Forelimb muscle (tissue), 1 donor: ENCODE results near the gene MAGI1. TPM values are rescaled to one million over a fixed set of nuclear protein-coding genes. Genes with fewer than 3 reads are reported as not detected.

Source experiments
- DNase-seq: peaks from one replicate; pipeline ENCODE4 v3.0.0-alpha.2; 2013; ENCODE audit warnings: low read depth
- polyA plus RNA-seq: library from polyadenylated mRNA; unstranded; fragments of 120-200 nt; gene quantifications from one replicate; pipeline ENCODE4 v1.2.1, GENCODE V29; 2013; ENCODE audit not compliant: insufficient read length

Gene MAGI1
- polyA plus RNA-seq, 1 donor, result 12.3 TPM

DNA sequence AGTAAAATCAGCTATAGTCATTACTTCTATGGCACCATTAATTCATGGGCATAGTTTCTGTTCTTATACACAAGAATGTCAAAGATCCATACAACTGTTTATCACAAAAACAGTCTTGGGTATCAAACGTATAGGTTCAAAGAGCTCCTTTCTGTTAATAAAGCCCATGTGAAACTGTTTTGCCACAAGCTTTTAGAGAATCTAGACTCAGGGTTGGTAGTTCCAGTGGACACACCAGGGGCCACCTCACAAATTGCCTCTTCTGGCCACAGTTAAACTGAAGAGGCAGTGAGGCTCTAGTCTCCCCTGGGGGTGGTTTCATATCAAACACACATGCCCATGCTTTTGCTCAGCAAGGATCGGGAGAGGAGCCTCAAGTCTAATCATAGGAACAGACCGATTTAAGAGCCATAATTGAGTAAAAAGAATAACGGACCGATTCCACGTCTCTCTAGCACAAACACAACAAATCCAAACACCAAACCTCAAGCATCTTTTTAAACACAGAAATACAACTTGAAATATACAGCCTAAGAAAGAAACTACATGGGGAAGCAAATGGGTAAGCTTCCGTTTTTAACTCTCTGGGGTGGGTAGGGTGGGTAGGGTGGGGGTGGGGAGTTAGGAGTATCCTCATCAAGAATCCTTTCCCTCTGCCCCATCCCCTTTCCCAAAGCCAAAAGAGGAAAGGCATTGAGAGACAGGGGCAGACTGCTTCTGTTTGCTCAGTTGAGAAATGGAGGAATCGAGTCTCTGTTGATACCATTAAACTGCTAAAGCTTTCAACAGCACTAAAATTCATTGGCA, 443.3 kb downstream of the MAGI1 start:
- no peak for DNase-seq

DNA sequence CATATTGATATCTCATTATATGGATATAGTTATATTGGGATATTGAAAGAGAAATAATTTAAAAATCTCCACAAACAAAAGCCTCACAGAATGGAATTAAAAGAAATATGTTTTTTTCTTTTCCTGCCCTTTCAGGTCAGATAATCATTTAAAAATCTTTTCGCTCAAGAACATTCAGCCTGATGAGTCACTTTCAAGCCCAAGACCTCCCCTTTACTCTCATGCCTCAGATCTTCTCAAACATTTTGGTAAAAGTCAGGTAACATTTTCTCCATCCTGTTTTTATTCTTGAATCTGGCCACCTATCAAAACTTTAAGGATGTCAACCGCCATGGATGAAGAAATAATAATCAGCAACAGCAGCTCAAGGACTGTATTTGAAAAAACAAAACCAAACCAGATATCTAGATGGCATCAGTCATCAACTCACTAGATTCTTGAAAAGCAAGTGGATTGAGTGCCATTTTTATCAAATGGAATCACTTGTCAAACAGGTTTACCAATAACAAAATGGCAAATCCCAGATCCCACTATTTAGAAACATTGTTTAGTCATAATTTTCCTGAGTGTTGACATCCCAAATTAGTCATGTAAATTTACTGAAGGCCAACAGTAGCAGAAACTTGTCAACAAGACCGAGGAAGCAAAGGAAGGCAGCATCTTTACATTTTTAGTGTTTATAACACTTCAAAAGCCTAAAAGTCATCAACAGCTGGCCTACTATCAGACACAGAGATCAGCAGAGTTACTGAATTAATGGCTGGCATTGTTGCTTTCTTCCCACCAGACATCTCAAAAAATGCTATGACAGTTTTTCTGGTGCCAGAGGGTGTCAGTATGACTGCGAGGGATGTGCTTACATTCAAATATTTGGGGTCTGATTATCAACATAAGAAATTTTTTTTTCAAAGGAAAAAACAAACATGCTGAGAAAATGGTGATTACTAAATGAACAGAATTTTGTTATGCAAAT, 444.7 kb downstream of the MAGI1 start:
- DNase-seq, result no peak

DNA sequence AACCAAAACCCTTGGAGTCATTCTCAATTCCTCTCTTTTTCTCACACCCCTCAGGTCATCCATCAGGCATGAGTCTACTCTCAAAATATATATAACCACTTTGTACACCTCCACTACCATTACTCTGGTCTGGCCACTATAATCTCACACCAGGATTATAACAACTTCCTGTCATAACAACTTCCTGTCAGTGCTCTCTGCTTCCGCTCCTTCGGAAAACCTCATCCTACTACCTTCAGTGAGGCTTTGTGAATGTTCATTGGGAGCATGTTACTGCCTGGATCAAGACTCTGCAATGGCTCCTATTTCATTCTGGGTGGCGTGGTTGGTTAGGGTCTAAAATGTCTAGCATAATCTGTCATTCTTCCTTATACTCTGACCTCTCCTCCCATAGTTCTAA, 447.4 kb downstream of the MAGI1 start:
- no peak for DNase-seq

DNA sequence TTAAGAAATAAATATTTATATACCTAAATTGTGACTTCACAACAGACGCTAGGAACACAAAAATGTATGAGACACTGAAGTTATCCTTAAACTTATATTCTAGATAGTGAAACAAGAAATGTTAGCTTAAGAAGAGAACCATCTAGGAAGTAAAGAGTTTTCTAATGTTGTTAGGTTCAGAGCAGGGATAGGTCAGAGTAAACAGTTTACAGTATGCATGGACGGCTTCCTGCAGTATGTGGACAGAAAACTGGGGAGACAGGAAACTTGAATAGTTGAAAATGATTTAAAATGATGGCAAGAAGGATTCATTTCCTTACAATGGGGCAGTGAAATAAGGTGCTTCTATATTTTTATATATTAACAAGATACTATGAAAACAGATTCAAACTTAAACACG, 449.8 kb downstream of the MAGI1 start:
- DNase-seq, result no peak

DNA sequence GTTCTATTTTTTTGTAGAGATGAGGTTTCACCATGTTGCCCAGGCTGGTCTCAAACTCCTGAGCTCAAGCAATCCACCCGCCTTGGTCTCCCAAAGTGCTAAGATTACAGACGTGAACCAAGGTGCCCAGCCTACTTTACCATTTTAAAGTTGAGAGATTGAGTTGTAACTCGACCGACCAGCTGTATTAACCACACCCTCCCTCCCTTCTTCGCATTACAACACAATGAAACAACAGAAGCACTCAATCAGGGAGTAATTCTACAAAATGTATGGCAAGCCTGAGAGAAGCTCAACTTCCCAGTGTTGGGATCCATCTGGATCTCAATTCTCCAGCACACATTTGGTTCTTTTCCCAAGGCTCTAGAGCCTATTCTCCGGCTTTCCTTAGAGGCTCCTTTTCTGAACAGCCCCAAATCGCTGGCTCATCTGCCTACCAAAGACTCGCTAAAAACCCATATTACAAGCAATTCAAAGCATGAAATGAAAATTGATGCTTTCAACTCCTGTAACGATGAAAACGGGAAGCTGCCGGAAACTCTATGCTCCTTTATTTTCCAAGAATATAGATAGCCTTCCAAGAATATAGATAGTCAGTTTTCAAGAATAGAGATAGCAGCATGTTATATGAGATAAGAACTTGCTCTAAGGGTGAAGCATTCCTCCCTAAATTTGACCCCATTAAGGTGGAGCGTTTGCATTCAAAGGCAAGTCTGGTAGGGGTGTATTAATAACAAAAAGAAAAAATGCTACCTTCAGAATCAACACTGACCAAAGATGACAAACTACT, 450.9 kb downstream of the MAGI1 start:
- DNase-seq, result no peak

DNA sequence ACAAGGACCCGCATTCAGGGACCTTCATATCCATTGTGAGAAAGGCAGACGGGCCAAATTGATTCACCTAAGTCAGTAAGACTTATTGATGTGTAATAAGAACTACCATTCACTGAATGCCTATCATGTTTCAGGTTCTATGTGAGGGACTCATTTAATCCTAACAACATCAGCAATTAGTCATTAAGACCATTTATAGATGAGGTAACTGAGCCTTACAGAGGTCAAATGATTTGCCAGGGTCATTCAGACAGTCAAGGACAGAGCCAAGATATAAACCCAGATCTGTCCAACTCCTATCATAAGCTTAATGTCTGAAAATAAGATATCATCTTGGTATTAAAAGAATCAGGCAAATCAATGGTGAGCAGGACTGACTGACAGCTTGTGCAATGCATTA, 453.8 kb downstream of the MAGI1 start:
- no peak for DNase-seq

DNA sequence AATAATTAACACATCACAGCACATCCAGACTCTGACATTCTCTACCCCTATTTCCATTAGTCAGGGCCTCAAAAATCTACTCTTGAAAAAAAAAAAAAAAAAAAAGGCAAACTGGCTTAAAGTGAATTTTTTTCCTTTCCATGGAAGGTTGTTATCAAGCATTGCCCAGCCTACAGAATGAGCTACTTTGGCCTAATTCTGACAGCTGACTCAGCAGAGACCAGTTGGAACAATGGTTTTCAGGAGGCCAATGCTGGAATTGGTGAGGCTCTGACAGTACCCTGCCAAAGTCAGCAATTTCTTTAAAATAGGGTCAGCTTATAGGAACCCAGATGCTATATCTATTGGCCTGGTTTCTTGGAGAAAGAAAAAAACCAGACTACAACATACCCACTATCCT, 454.7 kb downstream of the MAGI1 start:
- no peak for DNase-seq

DNA sequence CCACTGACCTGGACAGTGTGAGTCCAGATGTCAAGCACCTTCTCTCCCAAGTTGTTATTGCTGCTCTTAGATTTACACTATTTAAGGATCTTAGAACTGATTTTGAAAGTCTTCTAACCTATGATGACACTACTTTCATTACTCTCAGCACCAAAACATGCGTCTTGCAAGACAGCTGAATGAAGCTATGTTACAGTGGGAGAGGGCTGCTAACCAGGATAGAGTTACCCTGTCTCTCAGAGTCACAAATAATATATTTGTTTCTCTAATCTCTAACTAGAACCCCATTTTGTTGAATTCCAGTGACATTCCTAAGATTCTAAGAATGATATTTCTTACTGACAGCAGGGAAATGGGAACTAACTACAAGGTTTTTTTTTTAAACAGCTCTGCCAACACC, 455.5 kb downstream of the MAGI1 start:
- no peak for DNase-seq

DNA sequence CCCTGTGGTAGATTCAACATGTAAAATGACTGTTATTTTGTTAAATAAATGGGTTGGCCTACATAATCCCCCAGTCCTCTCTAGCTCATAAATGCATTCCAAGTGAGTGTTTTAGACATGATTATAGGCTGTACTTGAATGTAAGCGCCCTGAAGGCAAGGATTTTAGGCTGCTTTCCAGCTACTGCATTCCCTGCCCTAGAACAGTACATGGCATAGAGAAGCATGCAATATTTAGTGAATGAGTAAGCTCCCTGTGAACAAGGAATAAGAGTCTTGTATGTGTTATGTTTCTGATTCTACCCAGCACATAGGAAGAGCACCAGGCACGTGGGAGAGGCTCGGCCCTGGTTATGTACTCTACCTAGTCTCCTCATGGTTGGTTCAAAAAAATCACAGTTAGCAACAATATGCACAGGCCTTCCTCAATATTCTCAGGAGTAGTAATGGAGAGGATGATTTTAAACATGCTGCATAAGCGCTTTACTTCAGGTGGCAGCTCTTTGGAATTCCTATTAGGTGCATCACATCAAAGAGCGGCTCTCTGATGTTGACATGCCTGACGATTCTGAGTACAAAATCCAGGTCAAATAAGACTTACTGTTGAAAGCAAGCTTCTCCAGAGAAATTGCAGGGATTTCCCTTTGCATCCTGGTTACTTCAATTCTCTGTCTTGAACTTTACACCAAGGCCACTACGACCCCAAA, 456.6 kb downstream of the MAGI1 start:
- DNase-seq, result no peak

DNA sequence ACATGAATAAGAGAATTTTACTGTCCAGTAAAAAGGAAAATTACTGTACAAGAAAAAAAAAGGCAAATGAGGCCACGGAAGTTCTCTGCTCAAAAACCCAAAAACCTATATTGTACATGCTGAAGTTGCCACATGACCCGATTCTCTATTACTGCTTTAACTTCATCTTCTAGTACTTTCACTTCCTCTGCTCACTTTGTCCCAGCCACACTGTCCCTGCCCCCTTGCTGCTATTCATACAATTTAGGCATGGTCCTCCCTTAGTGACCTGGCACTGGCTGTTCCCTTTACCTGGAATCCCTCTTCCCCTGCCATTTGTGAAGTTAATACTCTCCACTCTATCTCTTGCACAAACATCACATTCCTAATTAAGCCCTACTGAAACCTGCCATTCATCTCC, 457.4 kb downstream of the MAGI1 start:
- DNase-seq, result no peak

DNA sequence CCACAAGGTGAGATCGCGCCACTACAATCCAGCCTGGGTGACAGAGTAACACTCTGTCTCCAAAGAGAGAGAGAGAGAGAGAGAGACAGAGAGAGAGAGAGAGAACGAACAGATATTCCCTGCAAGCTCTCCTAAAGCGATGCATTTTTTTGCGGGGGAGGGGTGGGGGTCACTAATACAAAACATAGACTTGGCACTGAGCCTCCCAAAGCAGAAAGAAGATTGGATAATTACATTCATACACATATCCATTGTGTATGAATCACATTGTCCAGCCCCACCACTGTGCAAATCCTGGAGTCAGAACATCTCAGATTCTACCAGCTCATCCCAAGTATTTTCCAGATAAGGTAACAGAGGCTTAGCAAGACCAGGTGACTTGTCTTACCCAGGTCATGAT, 459.9 kb downstream of the MAGI1 start:
- no peak for DNase-seq

DNA sequence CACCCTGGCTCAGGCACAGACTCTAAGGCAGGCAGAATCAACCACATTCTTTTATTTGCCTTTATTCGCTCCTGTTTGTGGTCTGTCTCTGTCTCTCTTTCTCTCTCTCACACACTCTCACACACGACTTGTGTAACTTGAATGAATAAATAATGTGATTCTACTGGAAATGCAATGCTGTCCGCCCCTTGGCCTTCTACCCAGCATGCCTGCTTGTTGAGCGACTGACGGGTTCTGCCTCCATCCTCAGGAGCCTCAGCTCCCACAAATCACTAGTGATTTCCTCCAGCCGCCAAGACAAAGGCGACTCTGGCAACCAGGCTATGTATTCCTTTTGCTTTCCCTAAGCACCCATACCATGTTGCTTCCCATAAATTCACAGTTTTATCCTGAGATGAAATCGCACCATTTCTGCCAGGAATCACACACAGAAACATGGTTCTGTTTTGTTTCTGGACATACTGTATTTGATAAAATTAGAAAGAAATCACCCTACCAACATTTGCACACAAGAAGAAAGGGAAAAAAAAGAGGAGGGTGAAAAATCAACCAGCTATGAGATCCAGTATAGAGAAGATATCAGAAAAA, 460.8 kb downstream of the MAGI1 start:
- DNase-seq, result no peak

DNA sequence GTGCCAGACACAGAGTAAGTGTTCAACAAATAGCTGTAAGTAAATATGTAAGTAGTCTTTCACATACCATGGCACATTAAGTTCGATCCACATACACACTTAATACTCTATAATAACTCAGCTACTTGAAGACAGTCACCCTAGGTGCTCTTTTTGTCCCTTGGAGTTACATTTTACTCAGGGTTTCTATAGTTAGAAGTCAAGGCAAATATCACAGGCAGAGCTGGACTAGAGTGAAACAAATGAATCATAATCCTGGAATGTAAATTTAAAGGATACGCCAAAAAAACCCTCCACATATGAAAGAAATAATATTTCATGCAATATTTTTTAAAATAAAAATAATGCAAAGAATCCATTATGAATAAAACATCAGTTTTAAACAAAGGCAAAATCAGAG, 461.8 kb downstream of the MAGI1 start:
- DNase-seq, result no peak

DNA sequence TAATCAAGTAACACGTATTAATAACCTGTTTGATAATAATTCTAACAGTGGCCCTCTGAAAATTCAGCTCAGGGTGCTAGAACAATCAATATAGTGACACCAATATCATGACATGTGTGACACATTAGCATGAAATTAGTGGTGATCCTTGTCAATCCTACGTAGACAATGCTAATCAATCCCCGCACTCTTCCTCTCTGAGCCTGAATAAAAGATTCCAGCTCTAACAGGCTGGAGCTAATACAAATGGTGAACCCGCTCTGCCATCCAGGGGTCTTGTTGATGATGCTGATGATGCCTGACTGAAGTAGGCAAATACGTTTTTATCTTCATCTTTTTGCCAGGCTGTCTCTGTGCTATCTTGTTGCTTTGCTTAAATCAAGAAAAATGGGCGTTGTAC, 462.5 kb downstream of the MAGI1 start:
- no peak for DNase-seq

DNA sequence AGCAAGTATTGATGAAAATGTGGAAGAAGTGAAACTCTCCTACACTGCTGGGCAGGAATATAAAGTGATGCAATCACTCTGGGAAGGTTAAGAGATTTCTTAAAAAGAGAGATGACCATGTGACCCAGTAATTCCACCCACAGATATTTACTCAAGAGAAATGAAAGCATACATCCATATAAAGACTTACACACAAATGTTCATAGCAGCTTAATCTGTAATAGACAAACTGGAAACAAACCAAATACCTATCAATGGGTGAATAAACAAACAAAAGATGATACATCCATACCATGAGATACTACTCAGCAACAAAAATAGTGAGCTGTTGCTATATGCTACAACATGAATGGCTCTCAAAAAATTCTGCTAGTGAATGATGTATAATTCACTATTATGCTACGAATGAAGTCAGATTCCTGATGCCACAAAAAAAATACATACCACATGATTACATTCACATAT, 463.3 kb downstream of the MAGI1 start:
- no peak for DNase-seq

DNA sequence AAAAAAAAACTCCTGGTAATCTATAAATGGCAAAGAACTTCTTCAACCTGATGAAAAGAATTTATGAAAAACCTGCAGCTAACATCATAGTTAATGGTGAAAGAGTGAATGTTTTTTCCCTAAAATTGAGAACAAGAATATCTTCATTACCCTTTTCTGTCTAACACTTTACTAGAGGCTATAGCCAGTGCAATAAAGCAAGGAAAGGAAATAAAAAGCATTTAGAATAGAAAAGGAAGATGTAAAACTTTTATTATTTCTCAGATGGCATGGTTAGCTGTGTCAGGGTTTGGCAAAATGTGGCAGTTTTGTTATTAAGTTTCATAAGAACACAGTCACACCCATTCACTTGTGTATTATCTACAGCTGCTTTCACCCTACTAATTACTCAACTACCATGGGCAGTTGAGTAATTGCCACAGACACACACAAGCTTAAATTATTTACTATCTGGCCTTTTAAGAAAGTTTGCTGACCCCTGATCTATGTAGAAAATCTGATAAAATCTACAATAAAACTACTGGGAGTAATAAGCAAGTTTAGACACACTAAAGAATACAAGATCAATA, 465.1 kb downstream of the MAGI1 start:
- DNase-seq, result no peak

DNA sequence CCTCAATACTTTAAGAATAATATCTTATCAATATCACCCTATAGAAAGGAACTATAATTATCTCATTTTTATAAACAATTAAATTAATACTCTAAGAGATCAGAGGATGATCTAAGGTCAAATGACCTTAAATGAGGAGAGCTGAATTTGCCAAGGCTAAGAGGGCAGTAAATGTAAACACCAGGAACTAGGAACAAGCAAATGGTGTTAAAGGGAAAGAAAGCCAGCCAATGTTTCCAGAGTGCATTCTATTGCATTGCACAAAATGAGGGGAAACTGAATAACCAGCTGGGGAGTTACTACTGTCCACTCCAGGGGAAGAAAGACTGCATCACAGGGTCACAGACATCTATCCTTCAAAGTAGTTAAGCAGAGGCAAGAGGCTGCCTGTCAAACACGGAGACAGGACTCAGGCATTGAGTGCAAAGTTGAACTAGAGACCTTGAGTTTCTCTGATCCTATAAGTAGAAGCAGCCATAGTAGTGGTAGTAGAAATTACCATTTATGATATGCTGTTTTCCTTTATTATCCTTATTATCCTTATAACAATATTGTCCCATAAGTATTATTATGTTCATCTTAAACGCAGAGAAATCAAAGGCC, 466.4 kb downstream of the MAGI1 start:
- no peak for DNase-seq

DNA sequence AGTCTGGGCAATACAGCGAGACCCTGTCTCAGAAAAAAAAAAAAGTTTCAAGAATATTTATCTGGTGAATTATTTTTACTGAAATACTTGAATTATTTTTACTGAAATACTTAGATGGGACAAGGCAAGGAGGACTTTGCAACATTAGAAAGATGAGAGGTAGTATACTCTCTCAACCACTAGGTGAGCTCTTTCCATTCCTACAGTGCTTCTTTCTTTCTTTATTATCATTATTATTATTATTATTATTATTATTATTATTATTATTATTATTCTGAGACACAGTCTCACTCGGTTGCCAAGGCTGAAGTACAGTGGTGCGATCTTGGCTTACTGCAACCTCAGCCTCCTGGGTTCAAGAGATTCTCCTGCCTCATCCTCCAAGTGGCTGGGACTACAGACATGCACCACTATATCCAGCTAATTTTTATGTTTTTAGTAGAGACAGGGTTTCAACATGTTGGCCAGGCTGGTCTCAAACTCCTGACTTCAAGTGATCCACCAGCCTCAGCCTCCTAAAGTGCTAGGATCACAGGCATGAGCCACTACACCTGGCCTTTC, 468.8 kb downstream of the MAGI1 start:
- no peak for DNase-seq

DNA sequence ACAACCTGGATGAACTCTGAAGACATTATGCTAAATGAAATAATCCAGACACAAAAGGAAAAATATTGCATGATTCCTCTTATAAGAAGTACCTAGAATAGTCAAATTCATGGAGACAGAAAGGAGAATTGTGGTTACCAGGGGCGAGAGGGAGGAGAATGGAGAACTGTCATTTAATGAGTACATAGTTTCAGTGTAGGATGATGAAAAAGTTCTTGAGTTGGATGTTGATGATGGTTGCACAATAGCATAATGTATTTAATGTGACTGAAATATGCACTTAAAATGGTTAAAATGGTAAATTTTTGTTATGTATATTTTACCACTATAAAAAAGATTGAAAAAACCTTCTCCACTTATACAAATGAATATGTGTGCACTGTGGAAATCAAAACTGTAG, 469.6 kb downstream of the MAGI1 start:
- no peak for DNase-seq

DNA sequence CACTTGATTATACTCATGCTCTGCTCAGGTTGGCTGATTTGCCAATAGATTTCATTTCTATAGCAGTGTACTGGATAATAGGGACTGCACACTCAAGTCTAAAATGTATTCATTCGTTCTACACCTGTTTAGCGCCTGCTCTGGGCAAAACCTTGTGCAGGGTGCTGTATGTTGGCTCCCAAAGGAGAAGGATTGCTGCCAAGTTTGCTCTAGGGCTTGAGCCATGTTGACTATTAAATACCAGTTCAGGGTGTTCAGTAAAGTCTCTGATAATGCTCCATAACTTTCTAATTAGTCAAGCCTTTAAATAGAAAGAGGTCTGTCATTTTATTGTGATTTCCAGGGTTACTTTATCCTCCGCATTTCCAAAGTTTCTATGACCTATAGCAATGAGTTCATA, 470.2 kb downstream of the MAGI1 start:
- DNase-seq, result no peak
